Activated naive CD8-positive, alpha-beta T cell treated with anti-CD3 and anti-CD28 coated beads, Interleukin-2, amount 50 U/mL, for 16 hours (primary cell): ENCODE data around the gene ANGPTL4.
"Not testable (repeated sequence)": the region's sequence is repeated elsewhere in the genome, so short reads cannot be mapped to it uniquely, and the experiment has no call there.

ENCODE experiments used
- DNase-seq: peaks from one replicate; pipeline ENCODE4 v3.0.0-alpha.2; 2020; ENCODE audit warnings: low read depth, low spot score

ANGPTL4 gene

DNA sequence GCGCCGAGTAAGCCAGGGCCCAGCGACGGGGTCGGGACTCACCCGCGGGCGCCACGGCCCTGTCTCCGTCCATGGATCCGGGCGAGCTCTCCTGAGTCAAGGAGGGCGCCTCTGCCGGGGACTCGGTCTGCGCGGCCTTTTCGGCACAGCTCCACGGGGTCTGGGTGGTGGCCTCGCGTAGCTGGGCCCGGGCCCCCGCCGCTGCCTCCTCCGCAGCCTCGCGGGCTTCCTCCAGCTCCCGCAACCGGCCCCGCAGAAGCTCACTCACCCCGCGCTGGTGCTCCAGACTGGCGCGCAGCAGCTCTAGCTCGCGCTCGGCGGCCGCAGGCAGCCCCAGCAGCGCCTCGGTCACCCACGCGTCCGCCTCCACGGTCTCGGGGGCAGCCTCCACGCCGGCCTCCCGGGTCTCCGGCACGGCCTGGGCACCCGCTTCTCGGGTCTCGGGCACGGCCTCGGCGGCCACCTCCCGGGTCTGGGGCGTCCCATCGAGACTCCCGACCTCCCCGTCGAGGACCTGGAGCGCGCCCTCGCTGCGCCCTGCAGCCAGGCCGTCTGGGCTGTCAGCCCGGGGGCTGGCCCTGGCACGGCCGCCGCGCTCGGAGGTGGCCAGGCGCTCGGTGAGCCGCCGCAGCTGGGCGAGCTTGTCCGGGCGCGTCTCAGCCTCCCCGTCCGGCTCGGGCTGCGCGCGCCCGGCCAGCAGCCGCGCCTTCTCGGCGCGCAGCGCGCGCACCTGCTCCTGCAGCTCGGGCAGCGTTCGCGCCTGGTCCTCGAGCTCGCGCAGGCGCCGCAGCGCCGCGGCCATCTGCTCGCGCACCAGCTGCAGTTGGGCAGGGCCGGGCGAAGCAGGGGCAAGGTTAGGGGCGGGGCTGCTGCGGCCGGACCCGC is 29.3 kb upstream of the ANGPTL4 start:
- DNase-seq = no peak

GRCh38 chr19:8335343-8336071 is 28.4 kb upstream of the ANGPTL4 start:
- DNase-seq = no peak

GRCh38 chr19:8336072-8336569 is 27.8 kb upstream of the ANGPTL4 start:
- no peak for DNase-seq

DNA sequence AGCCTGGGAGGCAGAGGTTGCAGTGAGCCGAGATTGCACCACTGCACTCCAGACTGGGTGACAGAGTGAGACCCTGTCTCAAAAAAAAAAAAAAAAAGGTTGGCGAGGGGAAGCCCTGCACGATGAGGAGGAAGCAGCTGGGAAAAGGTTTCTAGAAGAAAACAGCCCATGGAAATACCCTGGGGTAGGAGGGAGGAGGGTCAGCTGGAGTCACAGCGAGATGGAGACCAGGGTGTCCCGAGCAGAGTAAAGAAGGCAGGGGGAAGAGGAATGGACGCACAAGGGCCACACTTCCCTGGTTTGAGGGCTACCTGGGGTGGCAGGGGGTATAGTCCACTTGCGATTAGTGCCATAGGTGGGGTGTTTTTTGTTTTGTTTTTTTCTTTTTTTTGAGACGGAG is 27.3 kb upstream of the ANGPTL4 start:
- no peak for DNase-seq

DNA sequence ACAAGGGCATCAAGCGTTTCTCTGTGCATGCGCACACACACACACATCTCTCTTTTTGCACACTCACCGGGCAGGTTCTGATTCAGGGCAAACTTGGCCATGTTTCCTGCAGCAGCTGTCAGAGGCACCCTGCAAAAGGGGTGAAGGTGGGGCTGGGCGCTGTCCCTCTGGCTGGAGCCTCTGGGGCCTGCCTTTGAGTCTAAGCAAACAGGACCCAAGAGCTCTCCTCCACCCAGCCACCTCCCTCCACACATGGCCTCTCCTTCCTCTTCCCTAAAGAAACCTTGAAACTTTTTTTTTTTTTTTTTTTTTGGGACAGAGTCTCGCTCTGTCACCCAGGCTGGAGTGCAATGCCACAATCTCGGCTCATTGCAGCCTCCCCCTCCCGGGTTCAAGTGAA is 26.2 kb upstream of the ANGPTL4 start:
- DNase-seq = no peak

DNA sequence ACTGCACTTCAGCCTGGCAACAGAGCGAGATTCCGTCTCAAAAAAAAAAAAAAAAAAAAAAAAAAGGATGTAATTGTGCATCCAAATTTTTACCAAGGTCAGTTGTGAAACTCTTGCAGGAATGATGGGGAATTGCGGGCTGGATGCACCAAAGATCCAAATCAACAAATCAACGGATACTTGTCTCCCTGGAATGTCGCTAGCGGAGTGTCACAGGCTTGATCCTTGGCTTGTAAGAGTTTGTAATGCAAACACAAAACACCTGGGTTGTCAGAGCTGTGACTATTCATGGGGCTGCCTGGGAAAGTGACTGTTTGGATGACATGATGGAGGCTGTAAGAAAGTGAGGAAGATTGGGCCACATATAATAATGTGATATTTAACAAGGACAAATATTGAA is 25.1 kb upstream of the ANGPTL4 start:
- no peak for DNase-seq

DNA sequence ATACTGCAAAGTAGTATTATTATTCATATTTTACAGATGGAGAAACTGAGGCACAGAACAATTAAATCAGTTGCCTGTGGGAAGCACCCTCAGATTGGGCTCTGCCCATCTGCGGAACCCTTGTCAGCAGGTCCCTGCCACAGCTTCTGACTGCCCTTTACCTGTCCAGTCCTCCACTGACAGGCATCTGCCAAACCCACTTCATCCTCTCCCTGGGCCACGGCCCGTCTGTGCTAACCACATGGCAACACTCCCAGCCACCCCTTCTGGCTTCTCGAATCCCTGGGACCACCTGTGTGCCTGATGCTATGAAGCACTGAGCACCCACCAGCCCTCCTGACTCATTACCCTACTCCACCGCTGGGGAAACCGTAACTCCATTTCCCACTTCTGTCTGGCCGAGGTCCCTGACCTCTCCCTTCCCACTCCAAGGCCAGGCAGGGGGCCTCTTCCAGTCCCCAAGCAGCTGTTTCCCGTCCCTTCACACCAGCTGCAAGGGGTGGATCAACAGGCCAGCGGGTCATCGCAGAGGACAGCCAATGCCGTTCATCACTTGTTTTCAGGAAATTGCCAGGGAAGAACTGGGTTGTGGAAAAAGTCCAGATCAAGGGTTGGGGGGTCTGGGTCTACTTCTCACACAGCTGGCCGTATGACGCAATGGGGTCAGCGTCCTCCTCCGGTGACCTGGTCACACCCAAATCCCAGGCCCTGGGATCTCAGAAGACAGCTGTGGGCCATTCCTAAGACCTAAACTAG is 23.4 kb upstream of the ANGPTL4 start:
- DNase-seq = no peak

GRCh38 chr19:8341504-8341903 is 22.5 kb upstream of the ANGPTL4 start:
- DNase-seq = not testable (repeated sequence)

- DNase-seq = no peak
Observed at GRCh38 chr19:8342316-8342683, 21.7 kb upstream of the ANGPTL4 start.

- DNase-seq = peak; percentile 85
Observed at GRCh38 chr19:8342684-8343482, 21.1 kb upstream of the ANGPTL4 start, which contains the start of gene KANK3. TSS of gene KANK3 (minus strand) at chr19:8343262. CDS start at chr19:8337828, 5,434 bp downstream.

DNA sequence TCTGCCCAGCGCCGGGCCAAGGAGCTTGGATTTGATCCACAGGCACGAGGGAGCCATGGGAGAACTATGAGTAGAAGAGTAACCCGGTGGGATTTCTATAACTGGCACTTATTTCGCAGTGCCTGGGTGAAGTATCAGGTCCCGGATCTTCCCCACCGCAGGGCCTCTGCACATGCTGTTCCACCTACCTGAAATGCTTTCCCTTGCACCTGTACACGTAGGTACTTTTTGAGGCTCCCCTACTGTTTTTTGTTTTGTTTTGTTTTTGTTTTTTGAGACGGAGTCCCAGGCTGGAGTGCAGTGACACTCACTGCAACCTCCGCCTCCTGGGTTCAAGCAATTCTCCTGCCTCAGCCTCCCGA is 20.5 kb upstream of the ANGPTL4 start:
- DNase-seq = no peak

- DNase-seq = not testable (repeated sequence)
Observed at GRCh38 chr19:8349629-8350372, 14.2 kb upstream of the ANGPTL4 start.

DNA sequence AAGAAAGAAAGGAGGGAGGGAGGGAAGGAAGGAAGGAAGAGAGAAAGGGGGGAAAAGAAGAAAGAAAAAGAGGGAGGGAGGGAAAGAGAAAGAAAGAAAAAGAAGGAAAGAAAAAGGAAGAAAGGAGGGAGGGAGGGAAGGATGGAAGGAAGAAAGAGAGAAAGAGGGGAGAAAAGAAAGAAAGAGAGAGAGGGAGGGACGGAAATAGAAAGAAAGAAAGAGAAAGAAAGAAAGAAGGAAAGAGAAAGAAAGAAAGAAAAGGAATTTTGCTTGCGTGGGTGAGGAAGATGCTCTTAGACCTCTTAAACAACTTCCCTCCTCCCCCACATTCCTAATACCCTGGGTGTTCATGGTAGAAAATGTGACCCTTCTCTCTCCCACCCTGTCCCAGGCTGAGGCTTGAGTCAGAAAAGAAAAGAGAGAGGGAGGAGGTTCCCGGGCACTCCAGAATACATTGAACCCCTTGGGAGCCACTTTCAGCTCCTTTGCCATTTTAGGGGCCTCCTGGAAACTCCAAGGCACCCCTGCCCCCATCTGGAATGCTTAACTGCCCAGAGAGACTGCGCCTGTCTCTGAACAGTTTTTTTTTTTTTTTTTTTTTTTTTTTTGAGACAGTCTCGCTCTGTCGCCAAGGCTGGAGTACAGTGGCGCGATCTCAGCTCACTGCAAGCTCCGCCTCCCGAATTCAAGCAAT is 11.7 kb upstream of the ANGPTL4 start:
- DNase-seq = no peak

DNA sequence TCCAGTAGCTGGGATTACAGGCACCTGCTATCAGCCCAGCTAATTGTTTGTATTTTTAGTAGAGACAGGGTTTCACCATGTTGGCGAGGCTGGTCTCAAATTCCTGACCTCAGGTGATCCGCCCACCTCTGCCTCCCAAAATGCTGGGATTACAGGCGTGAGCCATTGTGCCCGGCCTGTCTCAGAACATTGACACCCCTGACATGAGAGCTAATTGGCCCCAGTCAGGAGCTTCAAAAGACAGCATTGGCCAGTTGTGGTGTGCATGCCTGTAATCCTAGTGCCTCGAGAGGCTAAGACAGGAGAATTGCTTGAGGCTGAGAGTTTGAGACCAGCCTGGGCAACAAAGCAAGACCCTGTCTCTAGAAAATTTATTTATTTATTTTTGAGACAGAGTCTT is 11.1 kb upstream of the ANGPTL4 start:
- DNase-seq = not testable (repeated sequence)

GRCh38 chr19:8355631-8356402 is 8.1 kb upstream of the ANGPTL4 start:
- no peak for DNase-seq

- no peak for DNase-seq
Observed at GRCh38 chr19:8357007-8357521, 6.9 kb upstream of the ANGPTL4 start.

GRCh38 chr19:8358948-8359347 is 5.0 kb upstream of the ANGPTL4 start:
- no peak for DNase-seq

DNA sequence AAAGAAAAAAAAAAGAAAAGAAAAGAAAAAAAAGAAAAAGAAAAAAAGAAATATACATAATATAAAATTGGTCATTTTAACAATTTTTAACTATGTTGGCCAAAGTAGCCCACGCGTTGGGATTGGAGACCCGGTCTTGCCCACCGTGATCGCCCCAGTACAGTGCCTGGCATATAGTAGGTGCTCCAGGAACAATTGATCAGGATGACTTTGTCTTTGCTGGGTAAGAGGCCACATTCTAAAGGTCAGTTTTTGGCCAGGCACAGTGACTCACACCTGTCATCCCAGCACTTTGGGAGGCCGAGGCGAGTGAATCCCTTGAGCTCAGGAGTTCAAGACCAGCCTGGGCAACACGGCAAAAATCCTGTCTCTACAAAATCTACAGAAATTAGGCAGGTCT is 3.8 kb upstream of the ANGPTL4 start:
- DNase-seq = no peak
